OCI-LY1 (cell line): Measurements from ENCODE around the gene PREP.

Experiments
- H2AFZ ChIP-seq: fragments of 200-600 bp; sonication (generic), shearing (Covaris generic); 2 replicates; pipeline ENCODE4 v1.6.0; 2014; ENCODE audit warnings: antibody characterized with exemption, mild to moderate bottlenecking, low read length
- H3F3A ChIP-seq: fragments of 200-600 bp; sonication (generic), shearing (Covaris generic); 2 replicates; pipeline ENCODE4 v1.6.0; 2014; ENCODE audit warnings: mild to moderate bottlenecking, antibody characterized with exemption, low read length, moderate library complexity; ENCODE audit not compliant: insufficient read depth
- H3K27ac ChIP-seq: fragments of 200-600 bp; sonication (generic); 2 replicates; pipeline ENCODE4 v1.5.1; 2014; ENCODE audit warnings: low read length, mixed run types, mild to moderate bottlenecking, low read depth; ENCODE audit not compliant: poor library complexity, severe bottlenecking
- H3K27me3 ChIP-seq: fragments of 200-600 bp; sonication (generic); 2 replicates; pipeline ENCODE4 v1.6.0; 2014; ENCODE audit warnings: antibody characterized with exemption, mild to moderate bottlenecking, low read length, moderate library complexity; ENCODE audit not compliant: insufficient read depth
- H3K36me3 ChIP-seq: fragments of 200-600 bp; sonication (generic); 2 replicates; pipeline ENCODE4 v1.6.1; 2014; ENCODE audit warnings: mild to moderate bottlenecking, antibody characterized with exemption, low read length, moderate library complexity, mixed read lengths; ENCODE audit not compliant: insufficient read depth
- H3K4me1 ChIP-seq: fragments of 200-600 bp; sonication (generic); 2 replicates; pipeline ENCODE4 v1.5.1; 2014; ENCODE audit warnings: mild to moderate bottlenecking, low read length, moderate library complexity; ENCODE audit not compliant: insufficient read depth, severe bottlenecking
- H3K4me2 ChIP-seq: fragments of 200-600 bp; sonication (generic), shearing (Covaris generic); 2 replicates; pipeline ENCODE4 v1.6.1; 2014; ENCODE audit warnings: low read length
- H3K4me3 ChIP-seq: fragments of 200-600 bp; sonication (generic); 2 replicates; pipeline ENCODE4 v1.5.1; 2014; ENCODE audit warnings: low read length, low read depth, mild to moderate bottlenecking, mixed read lengths; ENCODE audit not compliant: poor library complexity, severe bottlenecking
- H3K79me2 ChIP-seq: fragments of 200-600 bp; shearing (Covaris generic); 2 replicates; pipeline ENCODE4 v1.6.1; 2016; ENCODE audit warnings: mixed run types, low read length, mixed read lengths; ENCODE audit not compliant: insufficient read depth
- H3K9ac ChIP-seq: fragments of 200-600 bp; sonication (generic), shearing (Covaris generic); 2 replicates; pipeline ENCODE4 v1.6.1; 2014; ENCODE audit warnings: mild to moderate bottlenecking, low read length, mixed read lengths
- H3K9me2 ChIP-seq: fragments of 200-600 bp; sonication (generic), shearing (Covaris generic); 2 replicates; pipeline ENCODE4 v1.6.1; 2014; ENCODE audit warnings: low read depth, mild to moderate bottlenecking, low read length, mixed read lengths
- H3K9me3 ChIP-seq: fragments of 200-600 bp; shearing (Covaris generic); 2 replicates; pipeline ENCODE4 v1.6.1; 2014; ENCODE audit warnings: low read length, mixed read lengths
- H4K20me1 ChIP-seq: fragments of 200-600 bp; sonication (generic), shearing (Covaris generic); 2 replicates; pipeline ENCODE4 v1.6.0; 2016; ENCODE audit warnings: mild to moderate bottlenecking, low read length; ENCODE audit not compliant: insufficient read depth
- CTCF ChIP-seq: fragments of 200-600 bp; sonication (generic), shearing (Covaris generic); IDR thresholded peaks from 2 replicates; pipeline ENCODE4 v1.5.1; 2017; ENCODE audit warnings: mild to moderate bottlenecking, antibody characterized with exemption, low read length, moderate library complexity, mixed read lengths
- EZH2 ChIP-seq: fragments of 200-600 bp; sonication (generic), shearing (Covaris generic); IDR thresholded peaks from 2 replicates; pipeline ENCODE4 v1.8.0; 2017; ENCODE audit warnings: borderline replicate concordance, mixed run types, mild to moderate bottlenecking, antibody characterized with exemption, low read length, moderate library complexity, mixed read lengths

Gene PREP

GRCh38 chr6:105402939-105403935 is at the start of gene PREP:
TSS of gene PREP (minus strand) at chr6:105403082. CDS start at chr6:105402891, 191 bp downstream.
- H3K27me3 ChIP-seq: no peaks in the 10 kb centered on the region
- H3K9me2 ChIP-seq: no peaks in the 10 kb centered on the region
- peaks cover 12% of the 10 kb centered on the region; the same call in 1 of the 2 replicates for H3K79me2 ChIP-seq
- no peak within 1 kb of the TSS for H3K27ac ChIP-seq
- H3K36me3 ChIP-seq: no peaks in the 10 kb centered on the region
- peak within 1 kb of the TSS; percentile 100 for H2AFZ ChIP-seq
- peak within 1 kb of the TSS; percentile 100 for H3K4me2 ChIP-seq
- peak within 1 kb of the TSS; percentile 100 for H3K4me3 ChIP-seq
- peak within 1 kb of the TSS; percentile 98 for H3K9ac ChIP-seq
- no peaks in the 10 kb centered on the region for H3K9me3 ChIP-seq
- no peak for TF ChIP-seq EZH2
- peak; percentile 94 for TF ChIP-seq CTCF
- H4K20me1 ChIP-seq: no peaks in the 10 kb centered on the region
- peaks cover 40% of the 10 kb centered on the region for H3K4me1 ChIP-seq
- H3F3A ChIP-seq: no peaks in the 10 kb centered on the region

- Histone ChIP-seq H3K36me3 (no peaks in the 10 kb centered on the region), H3K9me3 (no peaks in the 10 kb centered on the region), H3K27ac (no peak overlapping the region), H3K4me1 (peaks cover 6% of the 10 kb centered on the region), H3K4me3 (no peak overlapping the region), H3K27me3 (no peaks in the 10 kb centered on the region), H3F3A (no peaks in the 10 kb centered on the region), H3K9me2 (no peaks in the 10 kb centered on the region), H2AFZ (no peak overlapping the region), H3K79me2 (no peaks in the 10 kb centered on the region), H3K9ac (no peak overlapping the region), H4K20me1 (no peaks in the 10 kb centered on the region), H3K4me2 (no peak overlapping the region)
- TF ChIP-seq EZH2 (no peak), CTCF (no peak)
Measured at GRCh38 chr6:105452376-105452775, 49.5 kb upstream of the PREP start.

DNA sequence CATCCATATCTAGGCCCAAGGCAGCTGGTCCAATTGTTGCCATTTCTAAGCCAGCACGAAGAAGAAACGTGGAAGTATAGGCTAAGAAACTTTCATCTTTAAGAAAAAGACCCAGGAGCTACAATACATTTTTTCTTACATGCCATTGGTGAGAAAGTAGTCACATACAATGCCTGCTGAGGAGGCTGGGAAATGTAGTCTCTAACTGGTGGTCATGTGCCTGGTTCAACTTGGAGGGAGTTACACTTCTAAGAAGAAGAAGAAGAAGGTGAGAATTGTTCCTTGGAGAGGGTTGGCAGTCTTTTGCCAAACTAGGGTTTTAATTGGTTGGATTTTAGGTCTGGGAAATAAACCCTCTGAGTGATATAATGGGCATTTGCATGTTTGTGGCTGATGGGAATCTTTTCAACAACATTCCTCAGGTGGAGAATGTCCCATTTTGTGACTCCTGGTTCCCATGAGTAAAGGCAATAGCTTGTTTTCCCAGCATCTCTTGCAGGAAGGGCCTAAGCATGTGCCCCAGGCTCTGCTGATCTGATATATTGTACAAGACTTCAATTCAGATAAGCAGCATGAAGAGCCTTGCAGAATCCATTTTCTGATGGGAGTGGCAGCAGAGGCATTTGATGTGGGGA is 47.0 kb upstream of the PREP start:
- H3K4me1 ChIP-seq: peaks cover 6% of the 10 kb centered on the region
- H3K9me3 ChIP-seq: no peaks in the 10 kb centered on the region
- TF ChIP-seq CTCF (no peak), EZH2 (no peak)
- no peak overlapping the region for H3K4me3 ChIP-seq
- H3K4me2 ChIP-seq: no peak overlapping the region
- H3K79me2 ChIP-seq: no peaks in the 10 kb centered on the region
- H2AFZ ChIP-seq: no peak overlapping the region
- H3K9ac ChIP-seq: no peak overlapping the region
- no peaks in the 10 kb centered on the region for H3K27me3 ChIP-seq
- no peaks in the 10 kb centered on the region for H3F3A ChIP-seq
- H4K20me1 ChIP-seq: no peaks in the 10 kb centered on the region
- H3K36me3 ChIP-seq: no peaks in the 10 kb centered on the region
- H3K27ac ChIP-seq: no peak overlapping the region
- H3K9me2 ChIP-seq: no peaks in the 10 kb centered on the region
